Measurements from ENCODE around the gene DIAPH1.

DNA sequence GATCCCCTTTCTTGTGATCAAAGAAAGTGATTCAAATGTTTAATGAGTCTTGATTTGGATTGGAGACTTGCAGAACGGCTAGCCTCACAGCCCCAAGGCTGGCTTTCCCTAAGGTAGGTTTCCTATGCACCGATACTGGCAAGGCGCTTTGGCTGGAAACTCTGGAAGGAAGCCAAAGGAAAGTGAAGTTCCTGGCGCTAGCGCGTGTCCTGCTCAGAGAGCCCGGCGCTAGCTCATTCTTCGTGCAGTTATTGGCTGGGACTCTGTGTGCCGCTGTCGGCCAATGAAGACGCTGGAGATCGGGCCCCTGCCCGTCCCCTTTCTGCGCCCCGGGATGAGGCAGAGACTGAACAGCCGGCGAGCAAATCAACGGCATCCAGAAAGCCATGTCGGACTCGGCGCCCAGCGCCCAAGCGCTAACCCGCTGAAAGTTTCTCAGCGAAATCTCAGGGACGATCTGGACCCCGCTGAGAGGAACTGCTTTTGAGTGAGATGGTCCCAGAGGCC lies 143.1 kb downstream of the DIAPH1 start, which contains the start of gene PCDHGC3:
- TF ChIP-seq POLR2AphosphoS5 (IDR thresholded peaks at IDR 0.05; ENCODE audit: low read depth, low read length): no peak
- TF ChIP-seq PAX5 (IDR thresholded peaks at IDR 0.05; ENCODE audit: insufficient read depth, low read length, severe bottlenecking): no peak
- TF ChIP-seq POLR2A (IDR thresholded peaks at IDR 0.05; ENCODE audit: low read depth, low read length): no peak

Data from GM12891 (cell line).